Kidney epithelial cell (primary cell): ENCODE data around the gene ANKRD27. TPM values are rescaled to one million over a fixed set of nuclear protein-coding genes. Genes with fewer than 3 reads are reported as not detected.

Experiments
- DNase-seq: peaks from one replicate; pipeline ENCODE4 v3.0.0-alpha.2; 2010; ENCODE audit warnings: low read depth
- H3K27me3 ChIP-seq: 2 replicates; pipeline ENCODE4 v1.6.0; 2011; ENCODE audit warnings: low read length; ENCODE audit not compliant: control insufficient read depth, insufficient read depth
- H3K36me3 ChIP-seq: 2 replicates; pipeline ENCODE4 v1.5.1; 2011; ENCODE audit warnings: low read length; ENCODE audit not compliant: control insufficient read depth, insufficient read depth
- H3K4me3 ChIP-seq: 2 replicates; pipeline ENCODE4 v1.5.1; 2011; ENCODE audit warnings: low read depth, mild to moderate bottlenecking, control low read depth, low read length
- CTCF ChIP-seq: IDR thresholded peaks from 2 replicates; pipeline ENCODE4 v1.5.1; 2011; ENCODE audit warnings: mild to moderate bottlenecking, moderate library complexity, low read length, control low read depth, inconsistent platforms; ENCODE audit not compliant: insufficient read depth, poor library complexity, severe bottlenecking
- total RNA-seq: library from RNA; depleted of rRNA; stranded (reverse); fragments of >200 nt; gene quantifications from 2 replicates; pipeline ENCODE4 v1.2.3, GENCODE V29; 2015

ANKRD27 gene
- total RNA-seq, 1 donor from 2014 or later: 18.8 TPM

GRCh38 chr19:32619051-32619685 lies 55.8 kb downstream of the ANKRD27 start:
- Histone ChIP-seq H3K4me3 (no peak overlapping the region), H3K36me3 (no peaks in the 10 kb centered on the region), H3K27me3 (no peaks in the 10 kb centered on the region)
- no peak for TF ChIP-seq CTCF
- no peak for DNase-seq

DNA sequence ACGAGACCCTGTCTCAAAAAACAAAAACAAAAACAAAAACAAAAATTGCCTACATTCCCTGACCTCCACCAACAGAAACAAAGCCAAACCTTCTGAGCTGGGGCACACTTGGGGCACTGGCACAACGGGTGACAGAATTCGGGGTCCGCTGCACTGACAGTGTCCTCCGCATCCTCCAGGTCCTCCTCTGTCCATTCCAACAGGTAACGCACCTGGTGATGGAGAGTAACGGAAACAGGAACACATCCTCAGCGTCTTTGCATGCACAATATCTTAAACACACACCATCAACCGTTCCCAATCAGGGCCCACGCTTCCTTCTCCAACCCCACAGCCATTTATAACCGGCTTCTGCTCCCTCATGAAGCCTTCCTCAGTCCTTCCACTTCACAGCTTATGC lies 59.4 kb downstream of the ANKRD27 start:
- Histone ChIP-seq H3K4me3 (no peak overlapping the region), H3K36me3 (no peaks in the 10 kb centered on the region), H3K27me3 (no peaks in the 10 kb centered on the region)
- no peak for DNase-seq
- TF ChIP-seq CTCF: no peak

DNA sequence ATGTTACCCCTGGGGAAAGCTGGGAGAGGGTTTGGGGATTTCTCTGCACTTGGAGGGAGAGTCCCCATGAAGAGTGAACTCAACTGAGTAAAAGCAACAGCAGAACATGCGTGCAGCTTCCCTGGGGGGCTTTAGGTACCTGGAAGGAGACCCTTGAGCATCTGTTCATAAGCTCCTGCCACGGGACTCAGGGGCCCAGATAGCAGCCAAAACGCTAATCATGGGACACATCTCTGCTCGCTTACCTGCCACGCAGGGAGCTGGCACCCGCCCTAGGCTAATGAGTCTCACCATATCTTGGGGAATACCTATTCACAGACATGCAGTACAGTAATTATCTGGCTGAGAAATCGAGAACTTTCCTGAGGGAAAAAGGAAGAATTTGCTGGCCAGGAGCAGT lies 60.1 kb downstream of the ANKRD27 start:
- no peak for DNase-seq
- Histone ChIP-seq H3K36me3 (no peaks in the 10 kb centered on the region), H3K4me3 (no peak overlapping the region), H3K27me3 (no peaks in the 10 kb centered on the region)
- no peak for TF ChIP-seq CTCF

- TF ChIP-seq CTCF: no peak
- Histone ChIP-seq H3K27me3 (no peaks in the 10 kb centered on the region), H3K4me3 (no peak overlapping the region), H3K36me3 (no peaks in the 10 kb centered on the region)
- DNase-seq: no peak
Measured at GRCh38 chr19:32613008-32613407, 62.0 kb downstream of the ANKRD27 start.

GRCh38 chr19:32611161-32611560 lies 63.8 kb downstream of the ANKRD27 start:
- DNase-seq: no peak
- Histone ChIP-seq H3K27me3 (no peaks in the 10 kb centered on the region), H3K36me3 (peaks cover 1% of the 10 kb centered on the region), H3K4me3 (no peak overlapping the region)
- no peak for TF ChIP-seq CTCF

- DNase-seq: no peak
- Histone ChIP-seq H3K27me3 (no peaks in the 10 kb centered on the region), H3K36me3 (peaks cover 1% of the 10 kb centered on the region), H3K4me3 (no peak overlapping the region)
- TF ChIP-seq CTCF: no peak
Measured at GRCh38 chr19:32607479-32607878, 67.5 kb downstream of the ANKRD27 start.
